ENCODE data around the gene TP73.

DNA sequence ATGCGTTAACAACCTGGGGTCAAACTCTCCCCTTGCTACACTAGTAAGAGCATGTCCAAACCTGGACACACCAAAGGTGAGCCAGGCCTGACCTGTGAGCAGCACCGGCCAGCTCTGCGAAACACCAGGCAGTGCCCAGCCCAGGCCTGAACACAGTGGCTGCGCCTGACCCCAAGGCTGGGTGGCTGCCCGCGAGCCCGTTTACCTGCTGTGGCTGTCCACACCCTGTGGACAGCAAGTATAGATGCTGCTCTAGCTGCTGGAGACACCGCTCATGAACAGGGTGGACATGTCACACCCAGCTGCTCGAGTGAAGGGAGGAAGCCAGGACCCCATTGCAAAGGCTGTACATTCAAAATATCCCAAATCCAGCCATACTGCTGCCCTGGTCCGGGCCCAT lies 92.3 kb downstream of the TP73 start:
- TF ChIP-seq, protein P1, sequence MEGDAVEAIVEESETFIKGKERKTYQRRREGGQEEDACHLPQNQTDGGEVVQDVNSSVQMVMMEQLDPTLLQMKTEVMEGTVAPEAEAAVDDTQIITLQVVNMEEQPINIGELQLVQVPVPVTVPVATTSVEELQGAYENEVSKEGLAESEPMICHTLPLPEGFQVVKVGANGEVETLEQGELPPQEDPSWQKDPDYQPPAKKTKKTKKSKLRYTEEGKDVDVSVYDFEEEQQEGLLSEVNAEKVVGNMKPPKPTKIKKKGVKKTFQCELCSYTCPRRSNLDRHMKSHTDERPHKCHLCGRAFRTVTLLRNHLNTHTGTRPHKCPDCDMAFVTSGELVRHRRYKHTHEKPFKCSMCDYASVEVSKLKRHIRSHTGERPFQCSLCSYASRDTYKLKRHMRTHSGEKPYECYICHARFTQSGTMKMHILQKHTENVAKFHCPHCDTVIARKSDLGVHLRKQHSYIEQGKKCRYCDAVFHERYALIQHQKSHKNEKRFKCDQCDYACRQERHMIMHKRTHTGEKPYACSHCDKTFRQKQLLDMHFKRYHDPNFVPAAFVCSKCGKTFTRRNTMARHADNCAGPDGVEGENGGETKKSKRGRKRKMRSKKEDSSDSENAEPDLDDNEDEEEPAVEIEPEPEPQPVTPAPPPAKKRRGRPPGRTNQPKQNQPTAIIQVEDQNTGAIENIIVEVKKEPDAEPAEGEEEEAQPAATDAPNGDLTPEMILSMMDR (IDR thresholded peaks at IDR 0.05; ENCODE audit: low read depth, low read length) = no peak
- TF ChIP-seq EZH2phosphoT487 (IDR thresholded peaks at IDR 0.05; ENCODE audit: low read depth) = no peak
